GM18867 (cell line): Measurements from ENCODE around the gene WDFY4.

Experiments used
- ATAC-seq: cut with Tn5 transposase; IDR thresholded peaks from one replicate; pipeline ENCODE4 v1.9.1; 2021; ENCODE audit warnings: mild to moderate bottlenecking, moderate library complexity; ENCODE audit not compliant: unreplicated experiment

WDFY4 gene

GRCh38 chr10:48768144-48768766, 83.6 kb downstream of the WDFY4 start:
- ATAC-seq = no peak

GRCh38 chr10:48768926-48769325, 84.3 kb downstream of the WDFY4 start:
- no peak for ATAC-seq

GRCh38 chr10:48769706-48770435, 85.2 kb downstream of the WDFY4 start:
- no peak for ATAC-seq

- no peak for ATAC-seq
Observed at GRCh38 chr10:48770561-48771089, 86.0 kb downstream of the WDFY4 start.

GRCh38 chr10:48771234-48771633, 86.6 kb downstream of the WDFY4 start:
- ATAC-seq = no peak

- no peak for ATAC-seq
Observed at GRCh38 chr10:48772059-48772458, 87.4 kb downstream of the WDFY4 start.

- ATAC-seq = no peak
Observed at GRCh38 chr10:48773580-48773979, 88.9 kb downstream of the WDFY4 start.

GRCh38 chr10:48774416-48775205, 89.9 kb downstream of the WDFY4 start:
- ATAC-seq = no peak

- ATAC-seq = no peak
Observed at GRCh38 chr10:48775206-48775517, 90.5 kb downstream of the WDFY4 start.

GRCh38 chr10:48776005-48776522, 91.4 kb downstream of the WDFY4 start:
- no peak for ATAC-seq

- ATAC-seq = no peak
Observed at GRCh38 chr10:48776528-48776927, 91.9 kb downstream of the WDFY4 start.

- ATAC-seq = no peak
Observed at GRCh38 chr10:48777110-48777509, 92.4 kb downstream of the WDFY4 start.

- no peak for ATAC-seq
Observed at GRCh38 chr10:48778193-48778857, 93.7 kb downstream of the WDFY4 start.

GRCh38 chr10:48779077-48779476, 94.4 kb downstream of the WDFY4 start:
- no peak for ATAC-seq

GRCh38 chr10:48779546-48780152, 95.0 kb downstream of the WDFY4 start:
- no peak for ATAC-seq

GRCh38 chr10:48780341-48780740, 95.7 kb downstream of the WDFY4 start:
- no peak for ATAC-seq

GRCh38 chr10:48782386-48782785, 97.7 kb downstream of the WDFY4 start:
- ATAC-seq = no peak

- ATAC-seq = no peak
Observed at GRCh38 chr10:48784031-48784430, 99.4 kb downstream of the WDFY4 start.

GRCh38 chr10:48785796-48786195, 101.1 kb downstream of the WDFY4 start:
- no peak for ATAC-seq

- ATAC-seq = no peak
Observed at GRCh38 chr10:48786606-48787282, 102.1 kb downstream of the WDFY4 start.
